Measurements from ENCODE around the gene RALGPS2.

RALGPS2 gene, protein sequence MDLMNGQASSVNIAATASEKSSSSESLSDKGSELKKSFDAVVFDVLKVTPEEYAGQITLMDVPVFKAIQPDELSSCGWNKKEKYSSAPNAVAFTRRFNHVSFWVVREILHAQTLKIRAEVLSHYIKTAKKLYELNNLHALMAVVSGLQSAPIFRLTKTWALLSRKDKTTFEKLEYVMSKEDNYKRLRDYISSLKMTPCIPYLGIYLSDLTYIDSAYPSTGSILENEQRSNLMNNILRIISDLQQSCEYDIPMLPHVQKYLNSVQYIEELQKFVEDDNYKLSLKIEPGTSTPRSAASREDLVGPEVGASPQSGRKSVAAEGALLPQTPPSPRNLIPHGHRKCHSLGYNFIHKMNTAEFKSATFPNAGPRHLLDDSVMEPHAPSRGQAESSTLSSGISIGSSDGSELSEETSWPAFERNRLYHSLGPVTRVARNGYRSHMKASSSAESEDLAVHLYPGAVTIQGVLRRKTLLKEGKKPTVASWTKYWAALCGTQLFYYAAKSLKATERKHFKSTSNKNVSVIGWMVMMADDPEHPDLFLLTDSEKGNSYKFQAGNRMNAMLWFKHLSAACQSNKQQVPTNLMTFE

DNA sequence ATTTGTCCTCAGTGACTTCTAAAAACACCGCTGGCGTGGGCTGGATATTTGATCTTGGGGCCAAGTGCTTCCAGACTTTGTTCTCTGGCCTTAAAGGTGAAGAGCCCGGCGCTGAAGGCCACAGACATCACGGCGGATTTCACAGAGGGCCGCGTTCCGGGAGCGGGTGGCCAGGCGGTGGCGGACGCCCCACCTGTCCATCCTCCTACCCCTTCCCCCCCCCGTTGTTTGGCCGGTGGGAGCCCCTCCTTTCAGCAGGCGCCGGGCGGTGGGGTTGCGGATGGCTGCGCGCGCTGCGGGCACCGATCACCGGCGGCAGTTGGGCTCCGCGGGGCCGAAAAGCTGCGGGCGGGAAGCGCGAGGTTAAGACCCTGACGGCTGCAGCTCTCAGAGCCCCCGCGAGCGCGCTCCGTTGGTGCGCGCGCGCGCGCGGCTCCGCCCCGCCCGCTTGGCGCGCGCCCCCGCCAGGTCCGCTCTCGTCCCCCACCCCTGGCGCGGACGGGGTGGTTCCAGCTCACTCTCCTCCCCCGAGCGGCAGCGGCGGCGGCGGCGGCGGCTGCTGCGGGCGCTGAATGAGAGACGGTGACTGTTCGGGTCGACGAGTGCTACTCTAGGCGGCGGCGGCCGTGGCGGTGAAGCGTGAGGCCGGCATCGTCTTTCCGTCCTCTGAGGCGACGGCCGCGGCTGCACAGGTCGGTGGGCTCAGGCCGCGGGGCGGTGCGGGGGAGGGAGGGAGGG, at the start of gene RALGPS2:
Gene RALGPS2 (plus strand): TSS at position 517 of the 738 bp plus-strand sequence. CDS start 51,521 bp downstream, outside the sequence.
- DNase-seq (ENCODE audit: low read depth in 2 of 2), result peak; percentile 23 to 28

DNA sequence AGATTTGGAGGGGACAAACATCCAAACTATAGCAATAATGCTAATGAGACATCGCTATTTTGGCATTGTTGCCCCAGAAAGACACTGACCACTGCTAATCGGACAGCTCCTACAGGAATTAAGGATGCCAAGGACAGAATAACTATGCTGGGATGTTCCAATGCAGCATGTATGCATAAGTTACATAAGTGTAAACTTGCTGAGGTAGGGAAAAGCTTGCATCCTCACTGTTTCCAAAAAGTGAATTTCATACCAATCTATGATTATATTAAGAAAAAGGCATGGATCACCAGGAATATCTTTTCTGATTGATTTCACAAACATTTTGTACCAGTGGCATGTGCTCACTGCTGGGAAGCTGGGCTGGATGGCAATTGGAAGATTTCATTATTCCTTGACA, 45.8 kb upstream of the RALGPS2 start:
- no peak for DNase-seq (ENCODE audit: low read depth in 2 of 2)

DNA sequence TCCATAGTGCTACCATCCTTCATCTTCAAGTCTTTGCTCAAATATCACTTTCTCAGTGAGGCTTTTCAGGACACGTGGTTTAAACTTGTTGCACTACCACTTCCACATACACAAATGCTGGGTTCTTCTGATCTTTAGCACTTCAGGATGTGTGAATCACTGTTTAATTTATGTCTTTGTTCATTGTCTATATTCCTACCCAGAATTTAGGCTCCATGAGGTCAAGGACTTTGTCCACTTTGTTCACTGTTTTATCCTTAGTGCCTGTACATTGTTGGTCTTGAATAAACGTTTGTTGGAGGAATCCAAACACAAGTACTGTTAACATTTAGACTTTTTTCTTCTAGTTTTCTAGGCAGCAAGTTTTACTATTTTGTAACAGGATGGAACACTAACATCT, 42.6 kb upstream of the RALGPS2 start:
- DNase-seq (ENCODE audit: low read depth in 2 of 2), result no peak

DNA sequence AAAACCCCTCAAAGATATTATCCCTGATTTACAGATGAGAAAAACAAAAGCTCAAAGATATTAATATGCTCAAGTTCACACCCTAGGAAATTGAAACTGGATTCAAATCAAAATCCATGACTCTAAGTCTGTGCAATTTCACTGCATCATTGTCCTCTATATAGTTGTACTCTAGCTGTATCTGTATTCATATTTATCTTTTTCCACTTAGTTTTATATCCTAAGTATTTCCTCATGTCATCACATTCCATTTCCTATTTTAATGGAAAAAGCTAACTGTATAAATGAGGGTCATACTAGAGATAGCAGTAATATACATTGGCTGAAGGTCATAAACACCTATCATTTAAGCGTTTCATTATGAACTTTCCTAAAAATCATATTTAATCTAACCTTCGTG, 42.2 kb upstream of the RALGPS2 start:
- no peak for DNase-seq (ENCODE audit: low read depth in 2 of 2)

DNA sequence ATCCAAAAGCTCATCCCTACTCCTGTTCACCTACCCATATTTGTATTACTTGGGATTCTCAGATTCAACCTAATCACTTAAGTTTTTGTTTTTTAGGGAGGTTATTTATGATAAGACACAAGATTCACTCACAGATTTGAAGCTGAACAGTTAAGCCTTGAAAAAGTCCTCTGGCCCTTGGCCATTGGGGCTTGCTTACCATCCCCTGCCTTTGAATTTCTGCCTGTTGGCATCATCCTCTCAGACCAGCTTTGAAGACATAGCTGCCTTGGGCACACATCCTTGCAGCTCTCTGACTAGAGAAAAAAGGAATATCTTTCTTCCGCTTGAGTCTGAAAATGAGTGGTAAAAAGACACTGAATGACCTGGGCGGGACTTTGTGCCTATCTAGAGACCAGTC, 41.8 kb upstream of the RALGPS2 start:
- DNase-seq (ENCODE audit: low read depth in 2 of 2), result no peak

DNA sequence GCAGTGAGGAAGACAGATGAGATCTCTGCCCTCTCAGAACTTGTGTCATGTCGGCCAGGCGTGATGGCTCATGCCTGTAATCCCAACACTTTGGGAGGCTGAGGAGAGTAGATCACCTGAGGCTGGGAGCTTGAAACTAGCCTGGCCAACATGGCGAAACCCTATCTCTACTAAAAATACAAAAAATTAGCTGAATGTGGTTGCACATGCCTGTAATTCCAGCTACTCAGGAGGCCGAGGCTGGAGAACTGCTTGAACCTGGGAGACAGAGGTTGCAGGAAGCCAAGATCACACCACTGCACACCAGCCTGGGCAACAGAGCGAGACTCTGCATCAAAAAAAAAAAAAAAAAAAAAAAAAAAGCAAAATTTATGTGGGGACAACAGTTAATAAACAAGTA, 40.9 kb upstream of the RALGPS2 start:
- no peak for DNase-seq (ENCODE audit: low read depth in 2 of 2)

DNA sequence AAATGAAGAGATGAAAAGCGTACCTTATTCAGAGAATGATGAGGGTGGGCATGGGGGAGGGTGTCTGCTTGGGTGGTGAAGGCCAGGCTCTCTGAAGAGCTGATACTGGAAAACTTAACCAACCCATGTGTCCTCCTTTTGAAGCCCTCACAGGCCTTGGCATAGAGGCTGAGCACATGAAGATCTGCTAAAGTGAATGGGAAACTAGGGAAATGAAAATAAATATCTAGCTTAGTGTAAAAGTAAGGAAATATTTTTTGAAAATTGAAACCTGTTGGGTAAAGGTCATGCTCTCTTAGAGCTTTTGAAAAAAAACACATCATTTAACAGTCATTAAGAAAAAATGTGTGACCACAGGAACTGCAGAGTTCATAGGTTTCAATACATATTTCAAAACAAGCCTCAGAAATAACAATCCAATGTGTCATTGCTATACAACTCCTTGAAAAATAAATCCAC, 40.5 kb upstream of the RALGPS2 start:
- DNase-seq (ENCODE audit: low read depth in 2 of 2), result no peak

DNA sequence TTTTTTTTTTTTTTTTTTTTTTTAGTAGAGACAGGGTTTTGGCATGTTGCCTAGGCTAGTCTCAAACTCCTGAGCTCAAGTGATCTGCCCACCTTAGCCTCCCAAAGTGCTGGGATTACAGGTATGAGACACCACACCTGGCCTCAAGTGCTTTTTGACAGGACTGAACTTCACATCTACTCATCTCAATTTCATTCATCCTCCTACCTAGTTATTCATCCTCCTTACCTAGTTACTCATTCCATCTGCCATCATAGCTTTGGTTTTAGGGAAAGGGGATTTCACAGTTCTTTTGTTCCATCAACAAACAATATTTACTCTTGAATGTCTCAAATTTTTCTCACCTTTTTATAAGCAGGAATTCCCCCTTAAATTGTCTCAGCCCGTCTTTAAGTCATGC, 38.6 kb upstream of the RALGPS2 start:
- no peak for DNase-seq (ENCODE audit: low read depth in 2 of 2)

DNA sequence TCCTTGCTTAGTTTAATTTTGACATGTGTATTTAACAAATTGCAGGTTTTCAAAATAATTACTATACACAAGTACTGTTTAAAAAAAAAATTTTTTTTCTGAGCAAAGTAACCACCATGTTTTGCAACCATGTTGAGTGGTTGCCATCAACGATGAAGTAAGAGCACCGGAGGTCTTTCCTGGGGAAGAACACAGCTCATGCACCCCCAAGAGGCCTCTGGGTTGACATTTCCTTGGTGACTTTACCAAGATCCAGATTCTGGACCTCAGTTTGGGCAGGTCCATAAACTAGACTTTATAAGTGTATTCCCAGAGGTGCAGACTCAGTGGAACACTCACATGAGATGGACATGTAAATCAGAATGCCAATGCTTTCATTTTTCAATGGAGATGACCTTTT, 36.8 kb upstream of the RALGPS2 start:
- no peak for DNase-seq (ENCODE audit: low read depth in 2 of 2)

DNA sequence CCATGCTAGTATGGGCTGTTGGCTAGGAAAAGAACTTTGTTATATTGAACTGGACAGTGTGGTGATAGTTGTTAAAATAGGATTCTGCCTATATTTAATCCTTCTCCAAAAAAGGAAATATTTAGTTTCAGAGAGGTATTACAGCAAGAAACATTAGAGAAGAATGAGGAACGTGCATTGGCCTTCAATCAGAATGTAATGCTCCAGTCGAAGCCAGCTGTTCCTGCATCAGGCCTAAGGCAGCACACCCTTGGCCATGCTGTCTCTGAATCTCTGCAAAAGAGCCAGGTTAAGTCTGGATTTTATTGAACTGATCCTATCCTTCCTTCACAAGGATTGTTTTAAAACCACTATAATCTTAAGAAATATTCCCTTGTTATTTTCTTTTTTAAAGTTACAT, 35.3 kb upstream of the RALGPS2 start:
- DNase-seq (ENCODE audit: low read depth in 2 of 2), result no peak

DNA sequence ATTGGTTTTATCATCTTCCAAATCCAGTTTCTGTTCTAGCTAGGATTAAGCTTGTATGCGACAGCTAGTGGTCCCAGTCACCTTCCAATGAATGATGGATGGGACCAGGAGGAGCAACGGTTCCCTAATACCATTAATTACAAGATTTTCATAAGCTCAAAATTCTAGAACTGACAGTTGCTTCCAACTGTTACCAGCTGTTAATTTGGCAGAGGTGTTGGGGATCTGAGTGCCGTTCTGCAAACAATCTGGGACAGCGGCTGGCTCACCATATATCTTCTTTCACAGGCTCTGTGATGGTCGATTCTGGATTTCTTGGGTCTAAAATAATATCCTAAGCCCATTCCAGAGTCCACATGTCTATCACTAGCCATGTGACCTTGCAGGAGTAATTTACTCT, 34.5 kb upstream of the RALGPS2 start:
- no peak for DNase-seq (ENCODE audit: low read depth in 2 of 2)

DNA sequence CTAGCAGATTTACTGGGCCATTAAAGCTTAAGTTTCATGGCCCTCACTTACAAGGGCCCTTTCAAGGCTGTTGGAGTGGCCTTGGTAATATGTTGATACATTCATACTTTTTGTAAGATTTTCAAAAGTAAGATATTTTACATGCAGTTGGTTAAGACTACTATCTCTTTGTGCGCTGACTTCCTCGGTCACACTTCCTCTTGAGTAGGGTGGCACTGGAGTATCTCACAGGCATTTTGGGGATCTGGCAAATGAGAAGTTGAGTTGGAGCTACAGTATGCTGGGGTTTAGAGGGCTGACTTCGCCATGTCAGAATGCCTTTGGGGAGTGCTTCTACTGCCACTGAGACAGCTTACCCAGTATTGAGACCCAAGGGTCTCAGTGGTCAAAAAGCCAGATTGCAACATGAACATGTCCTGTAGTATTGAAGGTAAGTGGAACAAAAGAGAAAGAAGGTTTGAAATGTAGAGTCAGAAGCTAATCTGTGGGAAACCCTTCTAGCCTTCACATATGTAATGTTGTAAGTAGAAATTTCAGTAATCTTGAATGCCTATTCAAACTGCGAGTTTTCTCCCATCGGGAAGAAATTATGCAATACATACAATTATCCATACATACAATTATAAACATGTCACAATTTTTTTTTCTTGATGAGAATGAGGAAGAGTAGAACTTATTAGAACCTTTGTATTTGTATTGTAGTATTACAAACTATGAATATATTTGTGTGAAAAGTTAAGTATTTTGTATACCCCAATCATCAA, 32.3 kb upstream of the RALGPS2 start:
- no peak for DNase-seq (ENCODE audit: low read depth in 2 of 2)

DNA sequence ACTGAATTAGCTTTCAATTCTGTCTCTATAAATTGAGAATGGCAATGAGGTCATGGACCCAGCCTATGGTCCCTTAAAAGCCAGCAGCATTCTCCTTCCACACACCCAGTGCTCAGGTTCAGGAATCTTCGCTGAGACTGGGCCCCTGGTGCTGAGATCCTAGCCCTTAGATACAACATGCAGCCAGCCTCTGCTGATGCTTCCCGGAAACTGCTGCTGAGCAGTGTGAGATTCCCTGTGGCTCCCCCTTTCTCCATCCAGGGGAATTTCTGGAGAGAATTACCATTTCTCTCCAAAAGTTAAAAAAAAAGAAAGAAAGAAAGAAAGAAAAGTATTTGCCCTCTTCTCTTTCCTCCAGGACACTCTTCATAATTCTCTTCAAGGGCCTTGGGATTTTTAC, 31.7 kb upstream of the RALGPS2 start:
- no peak for DNase-seq (ENCODE audit: low read depth in 2 of 2)

DNA sequence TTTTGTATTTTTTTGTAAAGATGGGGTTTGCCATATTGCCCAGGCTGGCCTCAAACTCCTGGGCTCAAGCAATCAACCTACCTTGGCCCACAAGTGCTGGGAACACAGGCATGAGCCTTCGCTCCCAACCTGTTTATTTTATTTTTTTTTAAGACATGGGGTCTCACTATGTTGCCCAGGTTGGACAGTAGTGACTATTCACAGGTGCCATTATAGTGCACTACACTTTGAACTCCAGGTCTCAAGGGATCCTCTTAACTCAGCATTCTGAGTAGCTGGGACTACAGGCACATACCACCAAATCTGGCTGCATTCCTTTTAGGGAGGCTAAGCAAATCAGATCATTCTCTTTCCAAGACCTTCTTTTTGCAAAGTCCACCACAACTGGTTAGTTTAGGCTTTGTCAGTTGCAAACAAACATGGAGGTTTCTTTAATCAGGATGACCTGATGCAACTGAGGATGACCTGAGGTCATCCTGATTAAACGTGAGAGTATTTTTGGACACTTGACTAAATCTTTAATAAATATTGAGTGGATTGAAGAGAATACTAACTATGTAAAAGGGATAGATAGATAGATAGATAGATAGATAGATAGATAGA, 30.0 kb upstream of the RALGPS2 start:
- DNase-seq (ENCODE audit: low read depth in 2 of 2), result no peak

DNA sequence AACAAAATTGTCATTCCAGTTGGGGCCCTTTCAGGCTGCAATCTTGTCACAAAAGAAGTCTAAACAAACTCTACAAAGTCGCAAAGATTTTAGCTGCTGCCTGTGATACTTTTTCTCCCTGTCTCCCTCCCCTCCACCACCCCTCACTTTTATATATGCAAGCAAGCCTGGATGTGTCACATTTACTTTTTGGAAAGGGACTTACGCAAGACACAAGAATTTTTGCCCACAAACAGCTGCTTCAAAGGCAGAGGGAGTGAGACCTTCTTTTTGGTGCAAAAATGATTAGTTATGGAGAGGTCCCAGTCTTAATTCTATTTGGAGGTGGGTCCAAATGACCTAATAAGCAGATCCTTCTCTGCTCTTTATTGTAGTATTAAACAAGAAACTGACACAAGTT, 22.9 kb upstream of the RALGPS2 start:
- DNase-seq (ENCODE audit: low read depth in 2 of 2), result no peak

DNA sequence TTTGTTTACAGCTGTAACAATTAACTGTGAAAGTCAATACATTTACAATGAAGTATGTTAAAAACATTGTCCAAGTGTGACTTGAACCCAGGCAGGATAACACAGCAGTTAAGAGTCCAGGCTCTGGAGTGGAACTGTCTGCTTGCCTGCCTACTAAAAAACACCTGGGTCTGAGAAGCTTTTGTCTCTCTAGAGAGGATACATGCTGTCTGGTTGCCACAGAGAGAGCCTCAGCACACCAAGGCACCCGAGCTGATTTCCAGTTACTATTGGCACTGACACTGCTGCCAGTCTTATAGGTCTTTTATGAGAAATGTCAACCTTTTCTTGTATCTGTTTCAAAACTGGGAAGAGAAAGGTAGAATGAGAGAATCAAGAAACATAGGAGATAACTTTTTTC, 20.2 kb upstream of the RALGPS2 start:
- no peak for DNase-seq (ENCODE audit: low read depth in 2 of 2)

DNA sequence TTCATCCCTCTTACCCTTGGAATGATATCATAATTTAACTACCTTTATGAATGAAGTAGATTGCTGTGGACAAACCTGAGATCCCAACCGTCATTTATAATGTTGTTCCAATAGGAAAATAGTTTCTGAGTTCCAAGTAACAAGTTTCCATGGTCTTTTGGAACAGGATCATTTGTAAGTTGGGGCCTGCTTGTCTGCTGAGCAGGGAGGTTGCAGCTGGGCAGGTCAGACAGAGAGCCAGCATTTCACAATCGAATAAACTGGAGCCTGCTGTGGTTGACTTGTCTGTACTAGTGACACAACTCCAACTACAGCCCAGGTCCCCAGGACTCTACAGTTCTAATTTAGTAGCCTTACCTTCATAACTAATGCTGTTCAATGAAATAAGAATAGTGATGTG, 18.6 kb upstream of the RALGPS2 start:
- DNase-seq (ENCODE audit: low read depth in 2 of 2), result no peak

DNA sequence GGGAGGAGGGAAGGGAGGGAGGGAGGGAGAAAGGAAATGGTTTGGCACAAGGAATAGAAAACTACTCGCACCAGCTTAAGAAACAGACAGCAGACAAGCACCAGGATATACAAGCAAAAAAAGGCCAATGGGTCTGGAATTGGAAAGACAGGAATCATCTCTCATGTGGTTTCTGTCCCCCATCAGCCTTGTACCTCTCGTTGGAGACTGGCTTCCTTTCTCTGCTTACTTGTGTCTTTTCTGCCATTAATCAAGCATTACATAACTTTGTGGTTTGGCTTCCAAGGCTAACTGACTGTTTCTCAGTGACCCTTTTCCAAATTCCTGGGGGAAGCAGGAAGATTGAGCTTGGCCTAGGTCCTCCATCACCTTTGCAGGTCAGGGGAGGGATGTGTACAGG, 11.8 kb upstream of the RALGPS2 start:
- no peak for DNase-seq (ENCODE audit: low read depth in 2 of 2)

DNA sequence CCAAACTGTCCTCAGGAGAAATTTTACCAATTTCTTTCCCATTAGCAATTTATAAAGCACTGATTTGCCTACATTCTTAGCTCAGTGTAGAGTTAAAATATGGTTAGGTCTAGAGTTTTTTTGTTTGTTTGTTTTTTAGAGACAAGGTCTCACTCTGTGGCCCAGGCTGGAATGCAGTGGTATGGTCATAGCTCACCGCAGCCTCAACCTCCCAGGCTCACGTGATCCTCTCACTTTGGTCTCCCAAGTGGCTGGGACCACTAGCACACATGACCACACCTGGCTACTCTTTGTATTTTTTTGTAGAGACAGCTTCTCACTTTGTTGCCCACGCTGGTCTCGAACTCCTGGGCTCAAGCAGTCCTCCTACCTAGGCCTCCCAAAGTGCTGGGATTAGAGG, 10.6 kb upstream of the RALGPS2 start:
- no peak for DNase-seq (ENCODE audit: low read depth in 2 of 2)

DNA sequence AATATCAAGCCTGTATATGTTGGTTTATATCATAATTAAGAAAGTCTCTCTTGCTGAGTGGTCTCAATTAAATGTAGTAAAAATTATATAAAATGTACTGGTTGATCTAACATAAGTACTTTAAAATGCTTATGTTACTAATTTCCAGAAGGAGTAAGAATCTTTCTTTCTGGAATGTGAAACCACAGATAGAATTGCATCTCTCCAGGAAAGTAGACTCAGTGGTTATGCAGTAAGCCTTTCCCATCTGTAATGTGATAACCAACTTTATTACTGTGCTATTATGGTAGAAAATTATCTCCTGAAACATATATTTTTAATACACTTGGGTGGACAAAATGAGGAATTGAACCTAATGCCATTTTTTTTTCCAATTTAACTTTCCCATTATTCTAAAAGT, 8.9 kb upstream of the RALGPS2 start:
- no peak for DNase-seq (ENCODE audit: low read depth in 2 of 2)

DNA sequence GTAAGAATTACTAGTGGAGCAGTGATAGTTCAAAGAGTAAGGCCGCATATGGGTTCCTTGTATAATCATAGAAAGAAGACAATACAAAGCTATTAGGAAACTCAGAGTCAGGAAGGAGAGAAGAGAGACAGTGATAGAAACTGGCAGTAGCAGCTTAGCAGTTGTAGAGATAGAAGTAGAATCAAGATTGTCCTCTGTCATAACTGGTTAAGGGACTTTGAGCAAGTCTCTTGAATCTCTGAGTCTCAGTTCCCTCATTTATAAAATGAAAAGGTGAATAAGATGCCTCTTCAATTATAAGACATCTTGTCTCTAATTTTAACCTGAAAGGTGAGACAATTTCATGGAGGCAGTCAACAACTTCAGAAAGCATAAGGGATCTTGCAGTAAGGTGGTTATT, 6.5 kb upstream of the RALGPS2 start:
- DNase-seq (ENCODE audit: low read depth in 2 of 2), result no peak

DNA sequence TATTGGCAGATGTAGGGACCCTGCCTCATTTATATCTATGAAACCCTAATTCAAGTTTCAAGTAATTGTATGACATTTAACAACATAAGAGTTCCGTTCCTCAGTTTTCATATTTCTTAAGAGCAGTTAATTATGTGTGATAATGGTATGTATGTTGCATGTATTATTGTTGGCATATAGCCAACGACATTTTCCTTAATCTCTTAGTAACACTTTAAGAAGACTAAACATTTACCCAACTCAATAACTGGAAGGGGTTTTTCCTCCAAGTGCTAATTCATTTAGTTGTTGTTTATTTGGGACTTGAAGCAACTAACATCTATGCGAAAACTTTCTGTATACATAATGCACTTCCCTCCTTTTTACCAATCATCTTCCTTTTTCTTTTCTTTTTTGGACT, 1.5 kb upstream of the RALGPS2 start:
- DNase-seq (ENCODE audit: low read depth in 2 of 2), result no peak

All from stimulated activated CD8-positive, alpha-beta memory T cell treated with anti-CD3 and anti-CD28 coated beads, Interleukin-7, amount 100 ng/mL, for 1 hour (primary cell).